ENCODE results near the gene PFAS.

The PFAS gene, protein sequence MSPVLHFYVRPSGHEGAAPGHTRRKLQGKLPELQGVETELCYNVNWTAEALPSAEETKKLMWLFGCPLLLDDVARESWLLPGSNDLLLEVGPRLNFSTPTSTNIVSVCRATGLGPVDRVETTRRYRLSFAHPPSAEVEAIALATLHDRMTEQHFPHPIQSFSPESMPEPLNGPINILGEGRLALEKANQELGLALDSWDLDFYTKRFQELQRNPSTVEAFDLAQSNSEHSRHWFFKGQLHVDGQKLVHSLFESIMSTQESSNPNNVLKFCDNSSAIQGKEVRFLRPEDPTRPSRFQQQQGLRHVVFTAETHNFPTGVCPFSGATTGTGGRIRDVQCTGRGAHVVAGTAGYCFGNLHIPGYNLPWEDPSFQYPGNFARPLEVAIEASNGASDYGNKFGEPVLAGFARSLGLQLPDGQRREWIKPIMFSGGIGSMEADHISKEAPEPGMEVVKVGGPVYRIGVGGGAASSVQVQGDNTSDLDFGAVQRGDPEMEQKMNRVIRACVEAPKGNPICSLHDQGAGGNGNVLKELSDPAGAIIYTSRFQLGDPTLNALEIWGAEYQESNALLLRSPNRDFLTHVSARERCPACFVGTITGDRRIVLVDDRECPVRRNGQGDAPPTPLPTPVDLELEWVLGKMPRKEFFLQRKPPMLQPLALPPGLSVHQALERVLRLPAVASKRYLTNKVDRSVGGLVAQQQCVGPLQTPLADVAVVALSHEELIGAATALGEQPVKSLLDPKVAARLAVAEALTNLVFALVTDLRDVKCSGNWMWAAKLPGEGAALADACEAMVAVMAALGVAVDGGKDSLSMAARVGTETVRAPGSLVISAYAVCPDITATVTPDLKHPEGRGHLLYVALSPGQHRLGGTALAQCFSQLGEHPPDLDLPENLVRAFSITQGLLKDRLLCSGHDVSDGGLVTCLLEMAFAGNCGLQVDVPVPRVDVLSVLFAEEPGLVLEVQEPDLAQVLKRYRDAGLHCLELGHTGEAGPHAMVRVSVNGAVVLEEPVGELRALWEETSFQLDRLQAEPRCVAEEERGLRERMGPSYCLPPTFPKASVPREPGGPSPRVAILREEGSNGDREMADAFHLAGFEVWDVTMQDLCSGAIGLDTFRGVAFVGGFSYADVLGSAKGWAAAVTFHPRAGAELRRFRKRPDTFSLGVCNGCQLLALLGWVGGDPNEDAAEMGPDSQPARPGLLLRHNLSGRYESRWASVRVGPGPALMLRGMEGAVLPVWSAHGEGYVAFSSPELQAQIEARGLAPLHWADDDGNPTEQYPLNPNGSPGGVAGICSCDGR (N-terminal part only)

DNA sequence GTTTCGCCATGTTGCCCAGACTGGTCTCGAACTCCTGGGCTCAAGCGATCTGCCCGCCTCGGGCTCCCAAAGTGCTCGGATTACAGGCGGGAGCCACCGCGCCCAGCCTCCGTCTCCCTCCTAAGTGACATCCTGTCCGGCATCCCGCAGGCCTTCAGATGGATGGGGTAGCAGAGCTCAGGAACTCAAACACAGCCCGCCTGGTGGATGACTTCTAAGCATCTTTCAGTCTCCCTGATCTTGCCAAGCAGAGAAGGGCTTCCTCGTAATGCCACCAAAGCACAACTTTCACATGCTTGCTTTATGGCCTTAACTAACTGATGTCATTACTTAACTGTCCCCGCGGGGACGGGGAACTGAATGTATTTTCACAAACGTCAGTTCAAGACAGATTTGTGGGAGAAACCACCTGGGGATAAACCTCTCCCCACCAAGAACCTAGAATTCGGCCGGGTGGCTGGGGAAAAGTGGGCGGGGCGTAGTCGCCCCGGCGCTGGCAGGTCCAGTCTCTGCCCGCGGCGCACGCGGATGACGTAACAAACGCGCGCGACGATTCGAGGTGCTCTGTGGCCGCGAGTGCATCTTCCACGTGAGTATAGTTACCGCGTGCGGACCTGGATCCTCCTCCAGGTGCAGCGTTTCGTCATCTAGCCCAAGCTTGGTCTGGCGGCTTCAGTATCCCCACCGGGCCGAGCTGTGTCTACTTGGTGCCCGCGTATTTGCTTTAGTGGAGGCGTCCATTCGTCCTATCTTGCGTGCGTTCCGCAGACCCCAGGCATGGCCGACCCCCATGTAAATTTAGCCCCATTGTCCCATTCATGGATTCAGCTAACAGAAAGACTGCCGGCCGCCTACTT is at the start of gene PFAS:
TSS of gene PFAS (plus strand) at position 539 of the 857 bp plus-strand sequence. CDS start 4,649 bp downstream, outside the sequence.
- peak within 1 kb of the TSS; percentile 98 for H3K4me3 ChIP-seq (ENCODE audit: control insufficient read depth, low read depth, low read length)
- TF ChIP-seq, protein P1, sequence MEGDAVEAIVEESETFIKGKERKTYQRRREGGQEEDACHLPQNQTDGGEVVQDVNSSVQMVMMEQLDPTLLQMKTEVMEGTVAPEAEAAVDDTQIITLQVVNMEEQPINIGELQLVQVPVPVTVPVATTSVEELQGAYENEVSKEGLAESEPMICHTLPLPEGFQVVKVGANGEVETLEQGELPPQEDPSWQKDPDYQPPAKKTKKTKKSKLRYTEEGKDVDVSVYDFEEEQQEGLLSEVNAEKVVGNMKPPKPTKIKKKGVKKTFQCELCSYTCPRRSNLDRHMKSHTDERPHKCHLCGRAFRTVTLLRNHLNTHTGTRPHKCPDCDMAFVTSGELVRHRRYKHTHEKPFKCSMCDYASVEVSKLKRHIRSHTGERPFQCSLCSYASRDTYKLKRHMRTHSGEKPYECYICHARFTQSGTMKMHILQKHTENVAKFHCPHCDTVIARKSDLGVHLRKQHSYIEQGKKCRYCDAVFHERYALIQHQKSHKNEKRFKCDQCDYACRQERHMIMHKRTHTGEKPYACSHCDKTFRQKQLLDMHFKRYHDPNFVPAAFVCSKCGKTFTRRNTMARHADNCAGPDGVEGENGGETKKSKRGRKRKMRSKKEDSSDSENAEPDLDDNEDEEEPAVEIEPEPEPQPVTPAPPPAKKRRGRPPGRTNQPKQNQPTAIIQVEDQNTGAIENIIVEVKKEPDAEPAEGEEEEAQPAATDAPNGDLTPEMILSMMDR (IDR thresholded peaks at IDR 0.05; ENCODE audit: control insufficient read depth, insufficient read depth, low read depth, low read length, missing control alignments), result no peak
- peak; percentile 58 for DNase-seq (ENCODE audit: low read depth)

DNA sequence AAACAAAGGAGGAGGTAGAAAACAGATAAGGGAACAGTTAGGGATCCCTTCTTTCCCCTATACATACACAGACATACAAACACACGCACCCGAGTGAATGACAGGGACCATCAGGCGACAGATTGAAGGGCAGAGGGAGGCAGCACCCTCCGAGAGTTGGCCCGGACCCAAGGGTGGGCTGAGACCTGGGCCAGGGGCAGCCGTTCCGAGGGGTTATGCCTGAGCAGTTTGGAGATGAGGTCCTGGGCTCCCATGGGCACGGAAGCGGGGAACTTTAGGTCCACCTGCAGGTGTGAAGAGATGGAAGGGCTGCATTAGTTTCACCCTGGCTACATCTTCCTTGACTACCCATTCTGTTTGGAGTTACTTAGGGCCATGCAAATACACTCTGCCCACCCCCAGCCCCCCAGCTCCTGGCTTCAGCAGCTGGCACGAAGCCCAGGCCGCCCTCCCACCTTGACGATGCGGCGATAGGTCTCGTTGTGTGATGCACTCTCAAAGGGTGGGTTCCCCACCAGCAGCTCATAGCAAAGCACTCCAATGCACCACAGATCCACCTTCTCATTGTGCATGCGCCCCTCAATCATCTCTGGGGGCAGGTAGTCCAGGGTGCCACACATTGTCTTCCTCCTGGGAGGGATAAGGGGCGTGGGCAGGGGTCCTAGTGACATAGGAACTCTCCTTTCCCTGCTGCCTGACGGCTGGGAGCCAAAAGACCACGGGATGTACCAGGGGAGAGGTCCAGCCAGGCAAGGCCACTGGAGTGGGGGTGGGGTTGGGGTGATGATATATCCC is 44.1 kb upstream of the PFAS start:
- DNase-seq (ENCODE audit: low read depth), result no peak
- no peak overlapping the region for H3K4me3 ChIP-seq (ENCODE audit: control insufficient read depth, low read depth, low read length)
- TF ChIP-seq, protein P1 (IDR thresholded peaks at IDR 0.05; ENCODE audit: control insufficient read depth, insufficient read depth, low read depth, low read length, missing control alignments), result no peak

DNA sequence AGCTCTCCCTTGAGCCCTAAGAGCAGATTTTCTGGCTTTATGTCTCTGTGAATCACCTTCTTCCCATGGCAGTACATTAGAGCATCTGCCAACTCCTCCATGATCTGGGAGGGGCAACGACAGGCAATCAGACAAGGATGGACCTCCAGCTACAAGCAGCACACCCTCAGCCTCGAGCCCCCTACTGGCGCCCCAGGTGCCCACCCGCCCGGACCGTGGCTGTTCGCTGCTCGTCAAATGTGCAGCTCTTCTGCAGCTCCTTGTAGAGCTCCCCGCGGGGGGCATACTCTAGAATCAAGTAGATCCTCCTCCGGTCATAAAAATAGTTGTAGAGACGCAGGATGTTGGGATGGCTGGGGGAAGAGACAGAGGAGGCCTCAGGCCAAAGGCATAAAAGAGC is 42.6 kb upstream of the PFAS start:
- no peak for DNase-seq (ENCODE audit: low read depth)
- TF ChIP-seq, protein P1 (IDR thresholded peaks at IDR 0.05; ENCODE audit: control insufficient read depth, insufficient read depth, low read depth, low read length, missing control alignments), result no peak
- H3K4me3 ChIP-seq (ENCODE audit: control insufficient read depth, low read depth, low read length), result no peak overlapping the region

DNA sequence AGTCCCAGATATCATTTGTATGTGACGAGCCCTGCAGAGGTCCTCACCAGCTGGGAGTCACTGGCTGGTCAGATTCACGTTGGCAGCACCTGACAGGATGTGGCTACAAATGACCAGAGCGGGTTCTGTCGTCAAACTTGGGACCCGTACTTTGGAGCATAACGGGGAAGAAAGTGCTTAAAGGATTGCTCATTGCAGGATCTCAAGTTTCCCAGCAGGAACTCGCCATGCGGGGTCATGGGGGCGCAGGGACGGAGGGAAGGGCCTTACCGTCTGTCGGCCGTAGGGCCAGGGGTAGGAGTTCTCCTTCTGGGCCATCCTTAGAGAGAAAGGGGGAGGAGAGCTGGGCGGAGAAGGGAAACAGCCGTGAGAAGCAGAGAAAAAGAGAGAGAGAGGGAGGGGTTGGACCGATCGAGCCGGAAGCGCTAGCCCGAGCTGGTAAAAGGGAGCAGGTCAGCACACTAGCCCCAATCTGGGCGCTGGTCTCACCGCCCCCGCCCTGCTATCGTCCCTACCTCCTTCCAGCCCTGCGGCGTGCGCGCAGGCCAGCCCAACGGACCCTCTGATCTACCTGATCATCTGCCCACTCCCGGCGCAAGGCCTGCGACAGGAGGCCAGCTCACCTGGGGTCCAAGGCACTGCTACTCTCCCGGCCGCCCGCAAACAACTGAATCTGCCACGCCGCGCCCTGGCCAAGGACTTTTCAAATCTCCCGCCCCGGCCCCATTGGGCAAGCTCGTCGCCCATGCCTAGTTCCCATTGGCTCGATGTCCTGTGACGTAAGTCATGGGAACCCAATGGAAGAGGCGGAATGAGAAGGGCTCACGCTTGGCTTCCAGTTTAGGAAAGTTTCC is 39.0 kb upstream of the PFAS start, which contains the start of gene AURKB:
TSS of gene AURKB (minus strand) at position 669 of the 854 bp plus-strand sequence. CDS start at position 318, 351 bp downstream.
- peak; percentile 86 for DNase-seq (ENCODE audit: low read depth)
- TF ChIP-seq, protein P1 (IDR thresholded peaks at IDR 0.05; ENCODE audit: control insufficient read depth, insufficient read depth, low read depth, low read length, missing control alignments), result no peak
- peak within 1 kb of the TSS; percentile 81 for H3K4me3 ChIP-seq (ENCODE audit: control insufficient read depth, low read depth, low read length)

Measured in AG09309 (cell line).